ENCODE measurements around the gene BHMT.
A peak's percentile ranks its signal among the peaks of the same experiment; 100 is the strongest.
"Not testable (repeated sequence)": the region's sequence is repeated elsewhere in the genome, so short reads cannot be mapped to it uniquely, and the experiment has no call there.

BHMT gene

DNA sequence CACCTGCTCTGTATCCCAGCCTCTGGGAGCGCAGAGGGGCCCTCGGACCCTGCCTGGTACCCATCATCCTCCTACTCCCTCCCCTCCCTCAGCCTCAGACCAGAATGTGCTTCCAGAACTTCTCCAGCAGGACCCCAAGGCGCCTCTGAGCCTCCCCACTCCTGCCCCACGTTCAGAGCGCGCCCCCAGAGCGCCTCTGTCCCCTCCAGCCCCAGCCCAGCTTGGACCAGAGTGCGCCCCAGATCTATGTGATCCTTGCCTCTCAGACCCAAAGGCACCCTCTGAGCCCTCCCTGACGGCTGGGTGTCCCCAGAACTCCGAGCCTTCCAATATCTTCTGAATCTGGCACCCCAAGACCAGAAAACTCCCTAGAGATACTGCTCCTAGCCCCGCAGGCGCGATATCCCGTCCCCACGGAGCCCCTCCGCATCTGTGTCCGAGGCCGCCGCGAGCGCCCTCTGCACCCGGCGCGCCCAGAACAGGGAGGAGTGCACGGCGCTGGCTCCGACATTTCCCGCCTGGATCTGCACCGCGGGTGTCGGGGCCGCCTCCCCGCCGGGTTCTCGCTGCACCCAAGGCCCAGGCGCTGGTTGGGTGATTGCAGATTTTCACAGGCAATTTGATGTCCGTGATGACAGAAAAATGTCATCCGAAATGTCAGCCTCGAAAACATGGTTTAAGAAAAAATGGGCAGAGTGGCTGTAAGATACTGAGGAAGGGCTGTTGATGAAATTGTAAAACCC is 522 bp downstream of the BHMT start:
- no peak for DNase-seq (ENCODE audit: low read depth, low spot score)

DNA sequence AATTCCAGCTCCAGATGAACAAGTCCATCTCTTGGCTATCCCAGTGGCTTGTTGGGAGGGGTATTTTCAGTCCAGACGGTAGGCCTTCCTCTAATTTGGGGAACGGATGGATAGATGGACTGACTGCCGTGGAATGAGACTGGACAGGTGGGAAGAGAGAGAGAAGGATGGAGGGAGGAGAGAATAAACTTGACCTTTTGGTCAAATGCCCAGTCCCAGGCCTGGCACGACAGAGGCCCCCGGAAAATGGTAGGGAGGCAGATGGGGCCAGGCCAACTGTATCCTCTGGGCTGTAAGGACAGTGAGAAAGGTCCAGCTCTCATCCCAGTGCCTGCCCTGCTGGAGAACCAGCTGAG is 1.1 kb downstream of the BHMT start:
- DNase-seq (ENCODE audit: low read depth, low spot score) = no peak

DNA sequence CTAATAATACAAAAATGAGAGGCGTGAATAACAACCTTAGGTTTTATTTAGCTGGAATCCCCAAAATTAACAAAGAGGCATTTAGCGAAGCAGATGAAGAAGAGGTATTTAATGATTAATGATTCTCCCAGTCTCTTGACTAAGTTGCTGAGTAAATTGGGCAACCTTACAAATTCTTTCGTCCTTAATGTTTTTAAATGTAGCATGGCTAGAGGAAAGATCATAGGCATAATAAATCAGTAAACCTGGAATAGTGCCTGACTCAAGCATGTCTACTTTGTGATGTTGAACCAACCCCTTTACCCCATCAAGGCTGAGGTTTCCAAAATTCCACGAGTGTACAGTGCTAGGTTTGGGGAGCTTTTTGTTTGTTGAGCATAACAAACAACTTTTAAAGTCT is 7.9 kb downstream of the BHMT start:
- DNase-seq (ENCODE audit: low read depth, low spot score) = no peak

- no peak for DNase-seq (ENCODE audit: low read depth, low spot score)
Observed at GRCh38 chr5:79120221-79120620, 8.6 kb downstream of the BHMT start.

DNA sequence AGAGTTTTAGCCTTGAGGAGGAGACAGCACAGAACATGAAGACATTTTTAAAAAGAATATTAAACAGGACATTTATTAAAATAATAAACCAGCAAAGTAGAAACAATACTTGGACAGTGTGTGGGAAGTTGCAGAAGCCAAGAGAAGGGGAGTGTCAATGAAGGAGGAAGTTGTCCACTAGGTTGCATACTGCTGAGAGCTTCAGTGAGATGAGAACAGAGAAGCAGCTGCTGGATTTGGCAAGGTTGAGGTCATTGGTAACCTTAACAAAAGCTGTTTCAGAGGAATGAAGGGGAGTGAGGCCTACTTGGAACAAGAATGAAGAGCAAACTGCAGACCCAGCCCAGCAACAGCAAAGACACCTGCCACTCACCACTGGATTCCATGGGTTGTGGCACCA is 11.4 kb downstream of the BHMT start:
- no peak for DNase-seq (ENCODE audit: low read depth, low spot score)

DNA sequence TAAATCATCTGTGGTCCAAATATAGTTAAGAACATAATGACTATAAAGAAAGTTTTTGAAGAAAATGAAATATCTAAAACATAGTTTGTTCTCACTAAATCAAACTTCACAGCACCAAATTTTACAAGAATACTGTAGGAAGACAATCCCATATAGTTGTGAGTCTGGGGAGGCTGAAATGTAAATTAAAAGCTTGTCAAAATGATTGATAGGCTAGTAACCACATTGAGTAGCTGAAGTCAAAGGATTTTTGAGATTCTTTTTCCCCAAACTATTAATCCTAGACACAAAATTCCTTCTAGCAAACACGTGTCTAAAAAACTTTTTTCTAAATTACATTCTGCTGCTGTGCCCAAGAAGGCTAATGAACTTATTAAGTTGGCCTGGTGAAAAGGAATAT is 13.0 kb downstream of the BHMT start:
- no peak for DNase-seq (ENCODE audit: low read depth, low spot score)

- no peak for DNase-seq (ENCODE audit: low read depth, low spot score)
Observed at GRCh38 chr5:79130781-79131180, 19.2 kb downstream of the BHMT start.

- no peak for DNase-seq (ENCODE audit: low read depth, low spot score)
Observed at GRCh38 chr5:79133121-79133656, 21.6 kb downstream of the BHMT start.

DNA sequence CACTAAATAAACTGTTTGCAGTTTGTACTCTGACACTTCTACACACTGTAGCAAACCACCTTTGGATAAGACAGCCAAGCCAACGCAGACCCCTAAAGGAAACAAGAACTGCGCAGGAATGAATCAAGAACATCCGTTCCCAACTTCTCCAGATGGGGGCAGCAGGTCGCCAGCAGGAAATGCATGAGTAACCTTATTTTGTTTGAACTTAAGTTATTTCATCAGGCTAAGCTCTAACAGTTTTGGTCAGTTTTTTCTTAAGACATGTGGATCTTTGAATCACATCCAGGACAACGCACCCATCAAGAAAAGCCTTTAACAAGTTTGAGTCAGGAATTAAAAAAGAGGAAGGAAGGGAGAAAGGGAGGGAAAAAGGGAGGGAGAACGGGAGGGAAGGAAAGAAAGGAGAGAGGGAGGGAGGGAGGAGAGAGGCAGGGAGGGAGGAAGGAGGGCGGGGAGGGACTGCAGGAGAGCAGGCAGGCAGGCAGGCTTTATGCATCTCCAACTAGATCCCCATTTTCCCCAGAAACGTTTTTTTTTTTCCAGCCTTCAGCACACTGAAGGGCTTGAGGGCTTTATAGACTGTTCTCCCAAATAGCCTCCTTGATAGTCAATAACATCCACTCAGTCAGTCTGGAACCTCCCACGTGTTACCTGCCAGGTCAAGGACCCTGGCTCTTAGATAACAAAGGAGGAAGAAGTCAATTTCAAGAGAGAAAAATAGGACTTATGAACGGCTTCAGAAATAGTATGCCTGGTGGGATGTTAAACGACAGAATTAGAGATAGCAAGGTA is 22.2 kb downstream of the BHMT start:
- peak; percentile 36 for DNase-seq (ENCODE audit: low read depth, low spot score)

DNA sequence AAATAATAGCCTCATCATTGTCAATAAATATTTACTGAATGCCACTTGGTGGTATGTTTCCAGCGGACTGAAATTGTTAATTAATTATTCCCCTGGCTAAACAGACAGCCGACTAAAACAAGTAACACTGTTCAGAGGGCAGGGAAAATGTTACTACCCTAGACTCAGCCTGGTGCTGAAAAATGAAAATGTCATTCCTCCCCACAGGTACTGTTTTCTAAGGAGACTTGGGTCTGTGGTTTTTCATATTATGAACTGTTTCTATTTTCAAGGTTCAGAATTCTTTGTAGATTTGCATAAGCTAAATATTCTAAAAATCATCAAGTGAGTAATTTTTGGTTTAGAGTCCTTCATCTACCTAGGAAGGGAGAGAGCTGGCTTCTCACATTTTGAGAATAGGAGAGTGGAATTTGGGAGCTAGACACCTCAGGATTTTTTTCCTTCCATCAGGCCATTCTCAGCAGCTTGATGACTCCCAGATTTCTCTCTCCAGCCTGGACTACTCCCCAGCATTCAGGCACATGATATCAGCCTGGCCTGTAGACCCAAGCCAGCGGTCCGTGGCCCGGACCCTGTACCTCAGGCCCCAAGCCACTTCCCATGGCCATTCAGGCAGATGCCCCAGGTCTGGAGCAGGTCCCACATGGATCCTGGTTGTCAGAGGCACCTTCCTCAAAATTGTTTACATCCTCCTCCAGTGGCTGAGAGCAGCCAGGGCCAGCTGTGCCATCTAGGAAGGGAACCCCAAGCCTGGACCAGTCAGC is 24.4 kb downstream of the BHMT start:
- no peak for DNase-seq (ENCODE audit: low read depth, low spot score)

- DNase-seq (ENCODE audit: low read depth, low spot score) = no peak
Observed at GRCh38 chr5:79136618-79137017, 25.0 kb downstream of the BHMT start.

DNA sequence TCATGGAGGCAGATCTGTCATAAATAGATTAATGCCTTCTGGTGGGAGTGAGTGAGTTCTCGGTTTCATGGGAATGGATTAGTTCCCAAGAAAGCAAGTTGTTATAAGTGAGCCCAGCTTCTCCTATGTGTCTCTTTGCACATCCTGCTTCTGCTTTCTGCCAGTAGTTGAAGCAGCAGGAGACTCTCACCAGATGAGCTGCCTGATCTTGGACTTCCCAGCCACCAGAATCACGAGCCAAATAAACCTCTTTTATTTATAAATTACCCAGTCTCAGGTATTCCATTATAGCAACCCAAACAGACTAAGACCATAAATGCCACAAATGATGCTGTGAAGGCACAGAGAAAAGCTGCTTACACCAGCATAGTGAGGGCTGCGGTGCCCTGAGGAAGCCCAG is 28.9 kb downstream of the BHMT start:
- no peak for DNase-seq (ENCODE audit: low read depth, low spot score)

- DNase-seq (ENCODE audit: low read depth, low spot score) = no peak
Observed at GRCh38 chr5:79143684-79144379, 32.2 kb downstream of the BHMT start.

DNA sequence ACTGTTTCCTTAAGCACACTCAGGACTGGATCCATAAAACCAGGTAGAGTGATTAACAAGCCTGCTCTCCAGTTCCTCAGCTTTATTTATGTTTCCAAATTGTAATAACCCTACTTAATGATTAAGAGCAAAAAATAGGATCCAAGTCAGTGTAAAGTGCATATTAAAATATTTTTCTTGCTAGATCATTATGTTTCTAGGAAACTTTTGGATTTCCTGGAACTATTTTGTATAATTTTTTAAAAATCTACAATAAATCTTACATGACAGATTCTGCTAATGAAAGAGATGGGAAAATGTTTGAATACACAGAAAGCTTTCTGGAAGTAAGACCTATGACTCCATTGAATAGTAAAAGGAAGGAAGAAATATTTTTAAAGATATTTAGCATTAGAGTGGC is 35.5 kb downstream of the BHMT start:
- DNase-seq (ENCODE audit: low read depth, low spot score) = no peak

- DNase-seq (ENCODE audit: low read depth, low spot score) = no peak
Observed at GRCh38 chr5:79149433-79149832, 37.8 kb downstream of the BHMT start.

GRCh38 chr5:79151942-79152671 is 40.5 kb downstream of the BHMT start:
- DNase-seq (ENCODE audit: low read depth, low spot score) = no peak

GRCh38 chr5:79157305-79157704 is 45.7 kb downstream of the BHMT start:
- DNase-seq (ENCODE audit: low read depth, low spot score) = no peak

- not testable (repeated sequence) for DNase-seq (ENCODE audit: low read depth, low spot score)
Observed at GRCh38 chr5:79161647-79162046, 50.0 kb downstream of the BHMT start.

DNA sequence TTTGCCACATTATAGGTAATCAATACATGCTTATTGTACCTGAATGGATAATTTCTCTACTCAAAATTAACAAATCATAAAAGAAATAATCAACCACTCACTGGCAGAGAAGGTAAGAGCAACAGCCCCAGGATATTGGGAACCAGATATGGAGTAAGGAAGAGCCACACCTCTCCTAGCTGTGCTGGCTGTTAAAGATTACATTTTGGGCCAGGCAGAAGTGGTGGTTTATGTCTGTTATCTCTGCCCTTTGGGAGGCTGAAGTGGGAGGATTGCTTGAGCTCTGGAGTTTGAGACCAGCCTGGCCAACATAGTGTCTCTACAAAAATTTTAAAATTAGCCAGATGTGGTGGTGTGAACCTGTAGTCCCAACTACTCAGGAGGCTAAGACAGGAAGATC is 56.4 kb downstream of the BHMT start:
- no peak for DNase-seq (ENCODE audit: low read depth, low spot score)

GRCh38 chr5:79170661-79171060 is 59.1 kb downstream of the BHMT start:
- no peak for DNase-seq (ENCODE audit: low read depth, low spot score)

- no peak for DNase-seq (ENCODE audit: low read depth, low spot score)
Observed at GRCh38 chr5:79171635-79172245, 60.1 kb downstream of the BHMT start.
